DMS53 treated with DMSO at 0.1 percent for 48 hours (cell line): Measurements from ENCODE around the gene A4GNT.

Experiments used
- DNase-seq: peaks from one replicate; lab custom pipeline; 2025; ENCODE audit not compliant: unreplicated experiment; lab: John Stamatoyannopoulos, UW

A4GNT gene

DNA sequence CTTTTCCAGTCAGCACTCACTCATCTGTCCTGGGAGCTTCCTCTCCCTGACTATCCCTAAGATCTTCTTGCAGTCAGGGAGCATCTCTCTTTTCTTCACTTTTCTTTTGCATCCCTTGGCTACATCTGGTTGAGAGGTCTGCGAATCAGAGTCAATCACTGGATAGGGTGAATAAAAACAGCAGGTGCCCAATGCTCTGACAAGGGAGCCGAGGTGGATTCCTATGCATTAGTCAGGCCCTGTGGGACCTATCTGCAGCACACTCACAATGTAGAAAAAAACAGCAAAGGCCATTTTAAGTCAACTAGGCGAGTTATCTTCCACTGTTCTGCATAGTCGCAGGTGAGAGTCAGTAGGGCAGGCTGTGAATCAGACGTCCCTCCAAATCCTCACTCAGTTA is 52.3 kb downstream of the A4GNT start:
- no peak for DNase-seq

DNA sequence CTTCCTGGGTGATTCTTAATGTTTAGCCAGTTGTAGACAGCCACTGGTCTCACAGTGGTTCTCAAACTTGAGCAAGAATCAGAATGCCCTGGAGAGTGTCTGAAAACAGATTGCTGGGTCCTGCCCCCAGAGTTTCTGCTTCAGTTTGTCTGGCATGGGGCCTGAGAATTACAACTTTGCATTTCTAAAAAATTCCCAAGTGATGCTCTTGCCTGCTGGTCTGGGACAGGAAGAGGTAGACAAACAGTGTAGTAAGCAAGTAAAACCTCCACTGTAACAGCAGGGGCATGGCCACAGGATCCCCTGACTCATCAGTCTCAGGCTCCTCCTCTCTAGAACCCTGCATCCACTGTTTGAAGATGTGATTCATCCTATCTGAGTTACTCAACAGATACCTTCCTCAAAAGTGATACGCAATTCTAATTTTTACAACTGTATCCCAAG is 53.3 kb downstream of the A4GNT start:
- DNase-seq, result no peak

DNA sequence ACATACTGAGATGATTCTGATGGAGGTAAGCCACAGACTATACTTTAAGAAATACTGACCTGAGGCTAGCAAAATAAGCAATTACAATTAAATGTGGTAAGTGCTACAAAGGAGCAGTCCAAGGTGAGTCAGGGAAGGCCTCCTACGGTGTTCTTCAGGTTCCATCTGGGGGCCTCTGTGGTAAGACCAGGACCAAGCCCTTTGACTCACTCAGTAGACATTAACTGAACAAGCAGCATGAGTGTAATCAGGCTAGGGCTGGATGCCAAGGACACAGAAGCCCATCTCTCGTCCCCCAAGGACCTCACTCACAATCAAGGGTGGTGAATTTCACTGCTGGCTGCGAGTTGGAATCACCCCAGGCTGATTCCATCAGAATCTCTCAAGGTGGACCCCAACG is 54.1 kb downstream of the A4GNT start:
- no peak for DNase-seq
